ENCODE measurements around the gene AOC2.
"Not testable (repeated sequence)": the region's sequence is repeated elsewhere in the genome, so short reads cannot be mapped to it uniquely, and the experiment has no call there.

AOC2 gene

GRCh38 chr17:42851371-42852240 is 7.2 kb downstream of the AOC2 start:
- H3K9ac ChIP-seq (ENCODE audit: low read length), result peak overlapping the region; percentile 55
- H3K27me3 ChIP-seq (ENCODE audit: control insufficient read depth, insufficient read depth, low read length), result peaks cover 10% of the 10 kb centered on the region
- H3K9me3 ChIP-seq (ENCODE audit: control insufficient read depth, low read length); H3K4me3 ChIP-seq (ENCODE audit: low read length); H3K36me3 ChIP-seq (ENCODE audit: control insufficient read depth, insufficient read depth, low read length): not testable (repeated sequence)
- H3K4me1 ChIP-seq (ENCODE audit: control insufficient read depth, insufficient read depth, low read length), result peaks cover 14% of the 10 kb centered on the region

GRCh38 chr17:42852351-42852750 is 8.0 kb downstream of the AOC2 start:
- H3K27me3 ChIP-seq (ENCODE audit: control insufficient read depth, insufficient read depth, low read length), result peaks cover 10% of the 10 kb centered on the region
- H3K9me3 ChIP-seq (ENCODE audit: control insufficient read depth, low read length), result no peaks in the 10 kb centered on the region
- peak overlapping the region; percentile 51 for H3K9ac ChIP-seq (ENCODE audit: low read length)
- no peaks in the 10 kb centered on the region for H3K36me3 ChIP-seq (ENCODE audit: control insufficient read depth, insufficient read depth, low read length)
- no peak overlapping the region for H3K4me3 ChIP-seq (ENCODE audit: low read length)
- H3K4me1 ChIP-seq (ENCODE audit: control insufficient read depth, insufficient read depth, low read length), result peaks cover 14% of the 10 kb centered on the region

- peak overlapping the region; percentile 51 for H3K9ac ChIP-seq (ENCODE audit: low read length)
- peaks cover 10% of the 10 kb centered on the region for H3K27me3 ChIP-seq (ENCODE audit: control insufficient read depth, insufficient read depth, low read length)
- H3K9me3 ChIP-seq (ENCODE audit: control insufficient read depth, low read length), result no peaks in the 10 kb centered on the region
- no peaks in the 10 kb centered on the region for H3K36me3 ChIP-seq (ENCODE audit: control insufficient read depth, insufficient read depth, low read length)
- peaks cover 14% of the 10 kb centered on the region for H3K4me1 ChIP-seq (ENCODE audit: control insufficient read depth, insufficient read depth, low read length)
- no peak overlapping the region for H3K4me3 ChIP-seq (ENCODE audit: low read length)
These were observed 8.6 kb downstream of the AOC2 start for GRCh38 chr17:42853004-42853403.

- Histone ChIP-seq H3K27me3 (ENCODE audit: control insufficient read depth, insufficient read depth, low read length) (peaks cover 10% of the 10 kb centered on the region), H3K36me3 (ENCODE audit: control insufficient read depth, insufficient read depth, low read length) (no peaks in the 10 kb centered on the region), H3K4me3 (ENCODE audit: low read length) (no peak overlapping the region), H3K4me1 (ENCODE audit: control insufficient read depth, insufficient read depth, low read length) (peaks cover 14% of the 10 kb centered on the region), H3K9me3 (ENCODE audit: control insufficient read depth, low read length) (no peaks in the 10 kb centered on the region), H3K9ac (ENCODE audit: low read length) (no peak overlapping the region)
These were observed 9.2 kb downstream of the AOC2 start for GRCh38 chr17:42853597-42853967.

GRCh38 chr17:42853968-42854790 is 9.8 kb downstream of the AOC2 start:
- no peak overlapping the region for H3K4me3 ChIP-seq (ENCODE audit: low read length)

GRCh38 chr17:42855048-42855596 is 10.7 kb downstream of the AOC2 start:
- Histone ChIP-seq H3K36me3 (ENCODE audit: control insufficient read depth, insufficient read depth, low read length) (no peaks in the 10 kb centered on the region), H3K4me3 (ENCODE audit: low read length) (no peak overlapping the region), H3K9me3 (ENCODE audit: control insufficient read depth, low read length) (no peaks in the 10 kb centered on the region), H3K27me3 (ENCODE audit: control insufficient read depth, insufficient read depth, low read length) (no peaks in the 10 kb centered on the region), H3K9ac (ENCODE audit: low read length) (no peak overlapping the region), H3K4me1 (ENCODE audit: control insufficient read depth, insufficient read depth, low read length) (peaks cover 6% of the 10 kb centered on the region)

More at GRCh38 chr17:42853968-42854790, 9.8 kb downstream of the AOC2 start:
- no peaks in the 10 kb centered on the region for H3K9me3 ChIP-seq (ENCODE audit: control insufficient read depth, low read length)
- peaks cover 14% of the 10 kb centered on the region for H3K4me1 ChIP-seq (ENCODE audit: control insufficient read depth, insufficient read depth, low read length)
- no peaks in the 10 kb centered on the region for H3K36me3 ChIP-seq (ENCODE audit: control insufficient read depth, insufficient read depth, low read length)
- no peak overlapping the region for H3K9ac ChIP-seq (ENCODE audit: low read length)
- peaks cover 7% of the 10 kb centered on the region for H3K27me3 ChIP-seq (ENCODE audit: control insufficient read depth, insufficient read depth, low read length)

GRCh38 chr17:42856093-42856492 is 11.7 kb downstream of the AOC2 start:
- not testable (repeated sequence) for H3K27me3 ChIP-seq (ENCODE audit: control insufficient read depth, insufficient read depth, low read length); H3K9ac ChIP-seq (ENCODE audit: low read length); H3K4me1 ChIP-seq (ENCODE audit: control insufficient read depth, insufficient read depth, low read length); H3K9me3 ChIP-seq (ENCODE audit: control insufficient read depth, low read length); H3K4me3 ChIP-seq (ENCODE audit: low read length); H3K36me3 ChIP-seq (ENCODE audit: control insufficient read depth, insufficient read depth, low read length)

GRCh38 chr17:42856516-42856915 is 12.1 kb downstream of the AOC2 start:
- H3K36me3 ChIP-seq (ENCODE audit: control insufficient read depth, insufficient read depth, low read length); H3K9me3 ChIP-seq (ENCODE audit: control insufficient read depth, low read length); H3K27me3 ChIP-seq (ENCODE audit: control insufficient read depth, insufficient read depth, low read length); H3K9ac ChIP-seq (ENCODE audit: low read length); H3K4me1 ChIP-seq (ENCODE audit: control insufficient read depth, insufficient read depth, low read length); H3K4me3 ChIP-seq (ENCODE audit: low read length): not testable (repeated sequence)

GRCh38 chr17:42857389-42857788 is 13.0 kb downstream of the AOC2 start:
- Histone ChIP-seq H3K36me3 (ENCODE audit: control insufficient read depth, insufficient read depth, low read length) (no peaks in the 10 kb centered on the region), H3K9me3 (ENCODE audit: control insufficient read depth, low read length) (no peaks in the 10 kb centered on the region), H3K9ac (ENCODE audit: low read length) (no peak overlapping the region), H3K4me3 (ENCODE audit: low read length) (no peak overlapping the region), H3K4me1 (ENCODE audit: control insufficient read depth, insufficient read depth, low read length) (no peaks in the 10 kb centered on the region), H3K27me3 (ENCODE audit: control insufficient read depth, insufficient read depth, low read length) (no peaks in the 10 kb centered on the region)

GRCh38 chr17:42865638-42866094 is 21.3 kb downstream of the AOC2 start:
- H3K27me3 ChIP-seq (ENCODE audit: control insufficient read depth, insufficient read depth, low read length), result no peaks in the 10 kb centered on the region
- peaks cover 16% of the 10 kb centered on the region for H3K4me1 ChIP-seq (ENCODE audit: control insufficient read depth, insufficient read depth, low read length)
- no peak overlapping the region for H3K4me3 ChIP-seq (ENCODE audit: low read length)
- H3K9me3 ChIP-seq (ENCODE audit: control insufficient read depth, low read length), result no peaks in the 10 kb centered on the region
- H3K9ac ChIP-seq (ENCODE audit: low read length), result no peak overlapping the region
- no peaks in the 10 kb centered on the region for H3K36me3 ChIP-seq (ENCODE audit: control insufficient read depth, insufficient read depth, low read length)

- Histone ChIP-seq H3K9me3 (ENCODE audit: control insufficient read depth, low read length) (no peaks in the 10 kb centered on the region), H3K27me3 (ENCODE audit: control insufficient read depth, insufficient read depth, low read length) (no peaks in the 10 kb centered on the region), H3K9ac (ENCODE audit: low read length) (no peak overlapping the region), H3K36me3 (ENCODE audit: control insufficient read depth, insufficient read depth, low read length) (no peaks in the 10 kb centered on the region), H3K4me3 (ENCODE audit: low read length) (no peak overlapping the region), H3K4me1 (ENCODE audit: control insufficient read depth, insufficient read depth, low read length) (peaks cover 16% of the 10 kb centered on the region)
These were observed 21.8 kb downstream of the AOC2 start for GRCh38 chr17:42866216-42866615.

All from mucosa of stomach (tissue), 1 donor.